COLO668 (cell line): ENCODE data around the gene VLDLR.
A peak's percentile ranks its signal among the peaks of the same experiment; 100 is the strongest.

ENCODE experiments used
- DNase-seq: peaks from one replicate; lab custom pipeline; 2025; ENCODE audit not compliant: unreplicated experiment; lab: John Stamatoyannopoulos, UW

The VLDLR gene

DNA sequence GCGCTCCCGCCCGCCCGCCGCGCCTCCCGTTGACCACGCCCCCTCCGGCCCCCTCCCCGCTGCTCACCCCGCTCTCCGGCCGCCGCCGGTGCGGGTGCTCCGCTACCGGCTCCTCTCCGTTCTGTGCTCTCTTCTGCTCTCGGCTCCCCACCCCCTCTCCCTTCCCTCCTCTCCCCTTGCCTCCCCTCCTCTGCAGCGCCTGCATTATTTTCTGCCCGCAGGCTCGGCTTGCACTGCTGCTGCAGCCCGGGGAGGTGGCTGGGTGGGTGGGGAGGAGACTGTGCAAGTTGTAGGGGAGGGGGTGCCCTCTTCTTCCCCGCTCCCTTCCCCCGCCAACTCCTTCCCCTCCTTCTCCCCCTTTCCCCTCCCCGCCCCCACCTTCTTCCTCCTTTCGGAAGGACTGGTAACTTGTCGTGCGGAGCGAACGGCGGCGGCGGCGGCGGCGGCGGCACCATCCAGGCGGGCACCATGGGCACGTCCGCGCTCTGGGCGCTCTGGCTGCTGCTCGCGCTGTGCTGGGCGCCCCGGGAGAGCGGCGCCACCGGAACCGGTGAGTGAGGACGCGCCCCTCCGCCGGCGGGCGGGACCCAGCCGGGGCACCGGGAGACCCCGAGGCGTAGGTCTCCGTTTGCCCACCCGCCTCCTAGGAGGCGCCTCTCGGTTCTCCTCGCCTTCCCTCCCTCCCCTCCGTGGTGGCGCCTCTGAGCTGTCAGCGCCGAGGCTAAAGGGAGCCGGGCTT lies at the start of gene VLDLR:
Gene VLDLR (plus strand): TSS at position 66 of the 739 bp plus-strand sequence. CDS start 403 bp downstream, at position 469.
- peak; percentile 92 for DNase-seq

DNA sequence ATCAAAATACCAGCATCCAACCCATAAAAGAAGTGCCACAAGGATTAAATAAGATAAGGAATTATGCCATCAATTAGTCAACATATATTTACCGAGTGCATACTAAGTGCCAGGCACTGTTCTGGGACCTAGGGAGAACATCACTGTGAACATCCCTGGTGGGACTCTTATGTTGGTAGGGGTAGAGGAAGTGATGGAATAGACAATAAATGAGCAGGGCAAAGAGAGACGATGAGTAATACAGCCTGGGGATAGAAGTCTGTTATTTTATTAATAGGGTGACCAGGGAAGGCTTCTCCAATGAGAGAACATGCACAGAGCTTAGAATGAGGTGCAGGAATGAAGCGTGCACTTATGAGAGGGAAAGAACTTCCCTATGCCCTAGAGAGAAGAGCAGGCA lies 47.4 kb upstream of the VLDLR start:
- no peak for DNase-seq

DNA sequence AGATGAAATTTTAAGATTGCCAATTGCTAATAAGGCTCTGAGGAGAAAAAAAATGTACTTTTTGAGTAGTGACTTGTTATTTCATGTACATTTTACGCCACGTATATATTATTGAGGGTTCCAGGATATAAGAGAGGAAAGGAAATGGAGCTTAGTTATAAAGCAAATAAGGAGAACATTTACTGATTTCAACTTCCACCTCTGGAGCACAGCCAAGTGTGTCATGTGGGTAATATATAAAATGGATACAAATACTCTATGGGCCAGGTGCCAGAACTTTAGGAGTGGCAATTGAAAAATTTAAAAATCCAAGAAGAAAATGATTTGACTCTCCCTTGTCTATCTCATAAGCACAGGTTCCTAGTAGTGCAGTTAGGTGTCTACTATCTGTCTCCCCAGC lies 45.0 kb upstream of the VLDLR start:
- peak; percentile 61 for DNase-seq

DNA sequence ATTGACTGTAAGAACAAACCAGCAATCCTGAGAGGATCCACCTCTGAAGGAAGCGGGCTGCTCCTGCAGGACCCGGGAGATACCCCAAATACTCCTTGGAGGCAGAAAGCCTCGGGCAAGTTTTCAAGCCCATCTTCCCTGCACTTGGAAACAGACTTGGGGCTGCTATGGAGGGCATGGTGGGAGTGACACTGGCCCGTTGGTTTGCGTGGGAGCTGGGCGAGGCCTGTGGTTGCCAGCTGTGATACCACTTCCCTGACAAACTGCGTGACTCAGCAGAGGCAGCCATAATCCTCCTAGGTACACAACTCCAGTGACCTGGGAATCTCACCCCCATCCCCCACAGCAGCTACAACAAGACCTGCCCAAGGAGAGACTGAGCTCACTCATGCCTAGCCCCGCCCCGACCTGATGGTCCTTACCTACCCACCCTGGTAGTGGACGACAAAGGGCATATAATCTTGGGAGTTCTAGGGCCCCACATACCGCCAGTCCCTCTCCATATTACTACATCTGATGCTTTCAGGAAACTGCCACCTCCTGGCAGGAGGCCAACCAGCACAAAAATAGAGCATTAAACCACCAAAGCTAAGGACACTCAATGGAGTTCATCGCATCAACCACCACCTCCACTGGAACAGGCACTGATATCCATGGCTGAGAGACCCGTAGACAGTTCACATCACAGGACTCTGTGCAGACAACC lies 38.1 kb upstream of the VLDLR start:
- DNase-seq: no peak

DNA sequence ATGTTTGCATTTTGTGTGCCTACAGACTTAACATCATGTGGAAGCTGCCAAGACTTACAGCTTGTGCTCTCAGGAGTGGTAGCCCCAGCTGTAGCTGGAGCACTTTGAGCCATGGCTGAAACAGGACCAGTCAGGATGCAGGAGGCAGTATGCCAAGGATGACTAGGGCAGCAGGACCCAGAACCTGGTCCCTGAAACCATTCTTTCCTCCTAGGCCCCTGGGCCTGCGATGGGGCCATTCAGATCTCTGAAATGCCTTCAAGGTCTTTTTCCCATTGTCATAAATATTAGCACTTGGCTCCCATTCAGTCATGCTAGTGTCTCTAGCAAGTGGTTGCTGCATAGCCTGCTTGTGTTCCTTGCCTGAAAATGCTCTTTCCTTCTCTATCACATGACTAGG lies 29.6 kb upstream of the VLDLR start:
- no peak for DNase-seq

DNA sequence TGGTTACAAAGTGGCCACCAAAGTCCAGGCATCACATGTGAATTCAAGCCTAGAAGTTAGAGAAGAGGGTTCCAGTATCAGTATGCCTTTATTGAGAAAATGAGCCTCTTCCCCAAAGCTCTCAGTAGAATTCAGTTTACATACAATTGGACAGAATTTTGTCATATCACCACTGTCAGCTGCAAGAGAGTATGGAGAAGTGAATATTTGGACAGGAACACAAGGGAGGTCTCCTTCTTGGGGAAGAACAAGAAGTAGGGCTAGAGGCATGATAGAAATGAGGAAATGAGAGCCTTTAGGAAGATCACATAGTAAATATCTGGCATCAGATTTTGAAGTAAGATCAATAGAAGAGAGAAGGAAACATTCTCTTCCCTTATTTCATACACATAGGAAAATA lies 27.8 kb upstream of the VLDLR start:
- DNase-seq: no peak

DNA sequence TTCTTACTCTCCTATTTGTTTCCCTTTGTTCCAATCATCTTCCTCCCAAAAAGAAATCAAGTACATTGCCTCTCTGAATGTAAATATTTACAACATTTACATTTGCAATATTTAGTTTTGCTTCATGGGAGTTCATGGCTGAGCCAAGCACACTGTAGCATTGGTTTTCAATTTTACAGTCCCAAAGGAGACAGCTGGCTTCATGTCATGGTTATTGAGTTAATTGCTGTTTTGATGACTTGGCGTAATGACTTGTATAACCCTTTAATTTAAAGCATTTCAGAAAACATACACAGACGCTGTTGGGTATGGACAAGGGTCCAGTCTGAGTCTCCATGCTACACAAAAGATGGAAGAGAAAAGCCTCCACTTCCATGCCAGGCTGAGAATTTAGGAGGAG lies 25.6 kb upstream of the VLDLR start:
- no peak for DNase-seq

DNA sequence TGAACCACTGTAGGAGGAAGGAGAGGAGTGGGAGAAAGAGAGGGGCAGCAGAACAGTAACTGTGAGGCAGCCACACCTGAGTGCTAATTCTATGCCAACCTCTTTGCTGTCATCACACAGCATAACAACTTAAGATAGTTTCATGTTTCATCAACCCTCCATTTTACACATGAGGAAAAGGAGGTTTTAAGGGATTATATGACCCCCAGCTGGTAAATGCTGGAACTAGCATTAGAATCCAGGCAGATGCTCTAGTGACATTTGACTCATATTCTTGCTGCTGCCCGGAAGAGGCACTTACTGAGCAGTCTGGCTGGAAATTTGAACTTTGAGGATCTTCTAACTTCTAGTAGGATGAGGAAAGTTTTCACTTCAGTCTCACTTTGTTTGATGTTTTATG lies 24.1 kb upstream of the VLDLR start:
- DNase-seq: no peak

DNA sequence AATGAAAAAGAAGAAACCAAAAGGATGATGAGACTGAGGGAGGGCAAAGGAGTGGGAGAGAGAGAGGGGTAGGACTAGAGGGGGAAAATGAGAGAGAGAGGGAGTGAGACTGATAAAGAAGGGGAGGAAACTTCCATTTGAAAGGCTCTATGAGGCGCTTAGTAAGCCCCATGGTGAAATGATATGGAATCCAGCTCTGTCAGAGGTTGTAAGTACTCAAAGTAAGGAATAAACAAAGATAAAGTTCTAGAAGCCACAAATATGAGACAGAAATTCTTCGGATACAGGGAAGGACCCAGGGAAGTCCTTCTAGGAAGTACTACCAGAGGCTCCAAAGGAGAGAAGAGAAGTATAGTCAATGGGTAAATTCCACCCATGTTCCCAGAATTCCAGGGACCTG lies 21.7 kb upstream of the VLDLR start:
- DNase-seq: no peak

DNA sequence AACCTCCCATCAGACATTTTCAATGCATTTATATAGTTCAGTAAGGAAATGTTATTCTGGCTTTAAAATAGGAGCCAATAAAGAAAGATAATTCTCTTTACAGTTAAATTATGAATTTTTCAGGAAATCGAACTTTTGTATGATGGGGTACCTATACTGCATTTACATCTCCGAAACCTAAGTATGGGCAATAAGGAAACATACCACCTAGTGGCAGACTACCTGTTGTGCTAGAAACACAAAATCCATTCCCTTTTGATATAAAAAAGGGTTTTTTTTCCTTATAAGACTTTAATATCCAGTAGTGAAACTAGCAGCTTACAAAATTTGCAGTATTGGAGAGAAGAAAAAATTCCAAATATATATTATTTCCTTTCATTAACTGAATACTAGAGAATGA lies 21.3 kb upstream of the VLDLR start:
- DNase-seq: no peak

DNA sequence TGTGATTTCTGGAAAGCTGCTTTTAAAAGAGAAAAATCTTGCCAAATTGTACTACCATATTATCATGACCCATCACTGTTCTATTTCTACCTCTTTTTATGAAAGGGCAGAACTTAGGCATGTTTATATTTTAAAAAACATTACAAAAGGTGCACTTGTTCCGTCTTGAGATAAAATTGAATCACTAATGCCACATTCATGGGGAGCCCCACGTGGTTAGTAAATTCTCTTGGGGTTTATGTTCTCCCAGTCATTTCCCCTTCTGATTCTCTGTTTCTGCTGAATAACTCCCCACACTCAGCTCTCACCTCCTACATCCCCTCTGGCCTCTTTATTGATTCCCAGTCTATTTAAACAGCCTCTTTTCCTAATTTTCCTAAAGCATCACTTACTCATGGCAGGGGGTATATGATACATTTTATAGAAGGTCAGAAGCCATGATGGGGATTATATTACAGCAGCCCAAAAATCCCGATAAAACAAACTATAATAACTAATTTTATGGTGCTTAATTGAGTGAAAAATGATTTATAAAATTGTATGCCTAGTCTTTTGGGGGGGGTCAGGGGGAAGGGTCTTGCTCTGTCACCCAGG lies 19.7 kb upstream of the VLDLR start:
- DNase-seq: no peak

DNA sequence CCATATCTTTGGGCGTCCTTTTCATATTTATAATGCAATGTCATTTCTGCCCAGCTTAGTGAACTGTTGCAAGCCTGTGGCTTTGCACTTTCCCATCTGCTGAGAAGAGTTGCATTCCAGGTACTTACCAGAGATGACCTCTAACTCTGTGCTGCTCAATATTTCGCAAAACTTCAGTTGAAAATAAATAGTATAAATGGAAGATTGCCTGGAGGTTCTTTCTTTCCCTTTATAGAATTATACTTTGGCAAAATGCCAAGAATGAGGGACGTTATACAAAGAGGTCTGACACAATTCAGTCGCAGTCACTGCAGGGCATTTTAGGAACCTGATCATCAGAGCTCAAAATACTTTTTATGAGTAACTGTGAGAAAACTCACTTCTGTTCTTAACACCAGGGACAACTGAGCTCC lies 18.9 kb upstream of the VLDLR start:
- no peak for DNase-seq

DNA sequence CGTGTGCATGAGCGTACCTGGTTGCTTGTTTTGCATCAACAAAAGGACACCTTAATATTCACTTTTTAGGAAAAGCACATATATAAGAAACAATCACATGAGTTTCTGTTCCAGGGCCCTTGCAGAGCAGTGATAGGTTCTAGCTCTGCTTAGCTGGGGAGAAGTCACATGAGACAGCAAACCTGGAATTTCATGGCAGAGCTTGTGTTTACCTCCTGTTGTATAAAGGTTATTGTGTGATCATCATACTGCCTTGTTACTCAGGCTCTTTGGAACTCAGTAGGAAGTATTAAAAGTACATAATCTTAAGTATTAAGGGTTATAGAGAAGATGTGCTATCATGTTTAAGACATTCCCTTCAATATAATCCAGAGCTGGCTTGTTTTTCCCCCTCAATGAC lies 18.0 kb upstream of the VLDLR start:
- DNase-seq: no peak

DNA sequence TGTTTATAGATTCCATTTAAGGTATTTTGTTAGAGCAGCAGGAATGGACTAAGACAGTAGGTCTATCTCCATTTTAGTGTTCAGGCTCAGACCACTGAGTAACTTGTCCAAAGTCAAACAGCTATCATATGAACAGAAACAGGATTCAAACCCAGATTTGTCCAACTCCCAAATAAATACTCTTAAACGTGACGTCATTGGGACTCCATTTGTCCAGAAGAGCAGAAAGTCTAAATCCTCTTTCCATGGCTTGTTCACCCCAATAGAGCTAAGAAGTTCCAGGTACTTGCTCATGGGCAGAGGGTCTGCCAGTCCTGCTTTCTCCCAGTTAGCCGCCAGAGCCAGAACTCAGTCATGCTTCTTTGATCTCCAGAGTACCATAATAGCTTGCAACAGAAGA lies 16.3 kb upstream of the VLDLR start:
- DNase-seq: no peak

DNA sequence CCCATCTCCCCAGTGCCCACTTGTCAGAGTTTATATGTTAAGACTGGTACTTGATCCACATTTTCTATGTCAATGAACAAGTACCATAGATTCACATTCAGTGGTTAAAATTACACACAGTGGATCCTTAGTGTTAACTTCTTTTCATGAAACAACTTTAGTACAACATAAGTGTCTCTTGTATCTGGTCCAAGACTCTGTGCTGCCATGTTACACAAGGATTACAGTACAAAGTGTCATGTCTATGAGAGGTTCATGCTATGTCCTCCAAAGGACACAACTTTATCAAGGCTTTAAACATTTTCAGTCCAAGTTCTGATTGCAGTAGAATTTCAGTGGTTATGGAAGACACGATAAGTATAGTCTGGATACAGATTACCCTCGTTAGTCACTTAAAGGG lies 13.3 kb upstream of the VLDLR start:
- DNase-seq: no peak

DNA sequence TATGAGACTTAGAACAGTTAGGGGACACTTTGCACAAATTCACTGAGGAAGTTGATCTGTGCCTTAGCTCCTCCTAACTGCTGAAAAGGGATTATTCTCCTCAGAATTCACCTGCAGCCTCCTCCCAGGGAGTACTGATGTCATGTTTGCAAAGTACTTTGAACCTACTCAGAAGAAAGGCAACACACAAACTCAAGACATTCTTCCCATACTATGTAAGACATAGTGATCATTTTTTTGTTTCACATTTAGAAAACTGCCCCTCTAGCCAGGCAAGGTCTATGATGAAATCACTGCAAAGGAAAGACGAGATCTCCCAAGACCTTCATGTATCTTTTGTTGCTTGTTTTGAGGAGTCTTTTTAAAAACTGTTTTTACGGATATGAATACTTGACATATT lies 10.6 kb upstream of the VLDLR start:
- no peak for DNase-seq

DNA sequence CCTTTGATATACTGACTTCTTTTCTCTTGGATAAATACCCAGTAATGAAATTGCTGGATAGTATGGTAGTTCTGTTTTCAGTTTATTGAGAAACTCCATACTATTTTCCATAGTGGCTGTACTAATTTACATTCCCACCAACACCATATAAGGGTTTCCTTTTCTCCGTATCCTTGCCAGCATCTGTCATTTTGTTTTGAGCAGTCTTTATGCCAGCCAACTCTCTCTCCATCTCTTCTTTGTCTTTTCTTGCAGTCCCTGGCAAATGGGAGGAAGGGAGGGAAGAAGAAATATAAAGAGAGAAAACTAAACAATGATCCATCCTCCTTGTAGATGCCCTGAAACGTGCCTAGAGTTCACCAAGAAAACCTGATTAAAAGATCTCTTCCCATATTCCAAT lies 9.6 kb upstream of the VLDLR start:
- no peak for DNase-seq

DNA sequence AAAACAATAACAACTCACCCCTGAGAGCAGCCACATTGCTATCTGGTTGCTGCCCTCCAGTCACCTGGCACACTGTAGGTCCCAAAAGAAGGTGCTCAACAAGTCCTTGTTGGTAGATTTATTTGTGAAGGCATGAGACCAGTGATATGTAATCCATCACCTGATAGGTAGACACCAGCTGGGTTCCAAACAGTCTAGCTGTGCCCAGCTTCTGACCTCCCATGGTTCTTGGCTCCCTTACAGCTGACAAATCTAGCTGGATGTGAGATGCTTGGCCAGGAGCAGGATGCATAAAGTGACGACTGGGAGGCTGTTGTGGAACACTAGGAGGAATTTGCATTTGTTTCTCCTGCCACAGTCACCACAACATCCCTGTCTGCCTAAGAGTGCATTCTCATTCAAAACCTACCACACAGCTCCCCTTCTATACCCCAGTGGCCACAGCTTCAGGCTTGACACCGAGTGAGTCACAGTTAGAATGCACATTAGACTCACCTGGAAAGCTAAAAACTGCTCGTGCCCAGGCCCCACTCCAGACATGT lies 7.8 kb upstream of the VLDLR start:
- no peak for DNase-seq

DNA sequence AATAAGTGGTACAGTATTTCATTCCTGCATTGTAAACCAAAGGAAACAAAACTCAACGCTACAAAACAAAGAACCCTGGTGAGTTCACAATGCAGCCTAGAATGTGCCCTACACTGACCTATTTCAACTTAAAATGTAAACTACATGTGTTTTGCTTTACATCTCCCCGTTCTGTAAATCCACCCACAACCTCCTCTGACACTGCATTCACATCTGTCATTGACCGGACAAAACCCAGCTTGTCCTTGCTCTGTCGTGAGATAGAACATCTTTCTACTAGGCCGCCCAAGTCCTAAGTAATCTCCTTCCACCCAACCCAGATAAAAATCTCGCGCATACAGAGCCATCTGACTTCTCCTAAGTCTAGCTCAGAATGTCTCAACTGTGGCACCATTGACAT lies 6.1 kb upstream of the VLDLR start:
- DNase-seq: no peak

DNA sequence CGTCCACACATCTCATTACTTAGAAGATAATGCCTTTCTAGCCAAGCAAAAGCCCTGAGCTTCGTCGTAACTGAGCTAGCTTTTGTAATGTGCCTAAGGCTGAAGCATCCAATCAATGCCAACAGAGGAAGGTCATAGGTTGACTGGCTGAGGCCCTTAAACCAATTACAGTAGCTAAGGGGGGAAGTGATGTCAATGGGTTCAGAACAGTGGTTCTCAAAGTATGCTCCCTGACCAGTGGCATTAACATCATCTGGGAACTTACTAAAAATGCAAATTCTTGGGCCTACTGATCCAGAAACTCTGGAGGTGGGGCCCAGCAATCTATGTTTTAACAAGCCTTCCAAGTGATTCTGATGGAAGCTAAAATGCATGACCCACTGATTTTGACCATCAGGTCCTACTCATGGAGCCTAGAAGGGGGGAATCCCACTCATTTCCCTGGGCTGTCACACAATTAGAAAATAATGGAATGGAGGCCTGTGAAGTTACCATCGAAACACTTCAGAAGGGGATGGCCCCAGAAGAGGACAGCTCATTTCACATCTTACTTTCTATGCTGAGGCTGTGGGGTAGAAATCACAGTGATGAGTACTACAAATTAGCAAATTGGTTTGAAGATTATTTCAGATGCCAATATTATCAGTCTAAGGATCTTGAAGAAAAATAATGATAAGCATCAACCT lies 4.8 kb upstream of the VLDLR start:
- DNase-seq: no peak

DNA sequence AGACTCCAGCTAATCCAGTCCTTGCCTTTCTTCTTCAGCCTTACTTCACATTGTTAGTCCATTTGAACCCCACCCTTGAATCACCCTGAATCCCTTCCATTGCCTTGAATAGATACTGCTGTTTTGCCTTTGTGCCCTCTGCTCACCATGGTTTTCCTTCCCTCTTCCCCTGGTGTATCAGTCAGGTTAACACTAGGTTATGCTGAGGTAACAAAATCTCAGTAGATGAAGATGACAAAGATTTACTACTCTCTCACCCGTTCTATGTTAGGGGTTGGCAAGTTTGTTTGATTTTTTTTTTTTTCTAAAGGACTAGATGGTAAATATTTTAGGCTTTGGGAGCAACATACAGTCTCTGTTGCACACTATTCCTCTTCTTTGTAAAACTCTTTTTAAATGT lies 3.3 kb upstream of the VLDLR start:
- no peak for DNase-seq
